ENCODE measurements around the gene CRABP1. TPM values are rescaled to one million over a fixed set of nuclear protein-coding genes. Genes with fewer than 3 reads are reported as not detected.

Gene CRABP1
- total RNA-seq, 4 donors from 2014 or later: 0.84 to 8.9 (median 2.0) TPM; not detected in 1

DNA sequence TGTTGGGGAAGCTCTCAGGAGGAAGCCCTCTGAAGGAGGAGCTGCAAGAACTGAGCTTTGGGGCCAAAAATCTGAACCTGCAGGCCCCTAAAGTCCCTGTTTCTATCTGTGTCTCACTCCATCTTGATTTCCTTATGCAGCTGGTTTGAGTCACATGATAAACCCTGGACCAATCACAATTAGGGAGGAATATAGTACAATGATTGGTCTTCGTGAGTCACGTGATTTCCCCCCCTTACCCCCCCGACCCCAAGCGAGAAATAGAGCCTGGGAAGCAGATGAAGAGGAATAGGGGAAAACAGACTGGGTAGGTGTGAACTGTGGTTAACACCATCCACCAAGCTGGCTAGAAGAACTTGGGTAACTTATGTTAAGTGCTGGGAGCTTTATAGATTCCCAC is 12.9 kb downstream of the CRABP1 start:
- WGBS, 2 donors: 66 to 75% methylated on average over 4 of the region's 4 CpGs
- no peak overlapping the region for H3K4me3 ChIP-seq (ENCODE audit: low read depth, poor library complexity, severe bottlenecking)
- no peak for DNase-seq (ENCODE audit: low spot score in 2 of 2)
- TF ChIP-seq, protein P1, sequence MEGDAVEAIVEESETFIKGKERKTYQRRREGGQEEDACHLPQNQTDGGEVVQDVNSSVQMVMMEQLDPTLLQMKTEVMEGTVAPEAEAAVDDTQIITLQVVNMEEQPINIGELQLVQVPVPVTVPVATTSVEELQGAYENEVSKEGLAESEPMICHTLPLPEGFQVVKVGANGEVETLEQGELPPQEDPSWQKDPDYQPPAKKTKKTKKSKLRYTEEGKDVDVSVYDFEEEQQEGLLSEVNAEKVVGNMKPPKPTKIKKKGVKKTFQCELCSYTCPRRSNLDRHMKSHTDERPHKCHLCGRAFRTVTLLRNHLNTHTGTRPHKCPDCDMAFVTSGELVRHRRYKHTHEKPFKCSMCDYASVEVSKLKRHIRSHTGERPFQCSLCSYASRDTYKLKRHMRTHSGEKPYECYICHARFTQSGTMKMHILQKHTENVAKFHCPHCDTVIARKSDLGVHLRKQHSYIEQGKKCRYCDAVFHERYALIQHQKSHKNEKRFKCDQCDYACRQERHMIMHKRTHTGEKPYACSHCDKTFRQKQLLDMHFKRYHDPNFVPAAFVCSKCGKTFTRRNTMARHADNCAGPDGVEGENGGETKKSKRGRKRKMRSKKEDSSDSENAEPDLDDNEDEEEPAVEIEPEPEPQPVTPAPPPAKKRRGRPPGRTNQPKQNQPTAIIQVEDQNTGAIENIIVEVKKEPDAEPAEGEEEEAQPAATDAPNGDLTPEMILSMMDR (IDR thresholded peaks at IDR 0.05): no peak
- TF ChIP-seq POLR2A (IDR thresholded peaks at IDR 0.05): no peak
- intact Hi-C loops (cut with DNase I; ENCODE audit: low total_unique reads): no loop called here

DNA sequence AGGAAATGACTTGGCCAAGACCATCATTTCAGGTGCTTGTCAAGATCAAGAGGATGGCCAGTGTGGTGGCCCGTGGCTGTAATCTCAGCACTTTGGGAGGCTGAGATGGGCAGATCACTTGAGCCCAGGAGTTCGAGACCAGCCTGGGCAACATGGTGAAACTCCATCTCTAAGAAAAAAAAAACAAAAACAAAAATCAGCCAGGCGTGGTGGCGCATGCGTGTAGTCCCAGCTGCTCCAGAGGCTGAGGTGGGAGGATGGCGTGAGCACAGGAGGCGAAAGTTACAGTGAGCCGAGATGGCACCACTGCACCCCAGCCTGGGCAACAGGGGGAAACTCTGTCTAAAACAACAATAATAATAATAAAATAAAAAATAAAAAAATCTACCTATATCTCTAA is 15.0 kb downstream of the CRABP1 start:
- 85 to 92% methylated on average over 8 of the region's 8 CpGs for WGBS, 2 donors
- peak in 1 of 2 donors; percentile 18 for DNase-seq (ENCODE audit: low spot score in 2 of 2)
- intact Hi-C loops (cut with DNase I; ENCODE audit: low total_unique reads): no loop called here
- no peak overlapping the region for H3K4me3 ChIP-seq (ENCODE audit: low read depth, poor library complexity, severe bottlenecking)
- no peak for TF ChIP-seq POLR2A (IDR thresholded peaks at IDR 0.05)
- TF ChIP-seq, protein P1 (IDR thresholded peaks at IDR 0.05): no peak

DNA sequence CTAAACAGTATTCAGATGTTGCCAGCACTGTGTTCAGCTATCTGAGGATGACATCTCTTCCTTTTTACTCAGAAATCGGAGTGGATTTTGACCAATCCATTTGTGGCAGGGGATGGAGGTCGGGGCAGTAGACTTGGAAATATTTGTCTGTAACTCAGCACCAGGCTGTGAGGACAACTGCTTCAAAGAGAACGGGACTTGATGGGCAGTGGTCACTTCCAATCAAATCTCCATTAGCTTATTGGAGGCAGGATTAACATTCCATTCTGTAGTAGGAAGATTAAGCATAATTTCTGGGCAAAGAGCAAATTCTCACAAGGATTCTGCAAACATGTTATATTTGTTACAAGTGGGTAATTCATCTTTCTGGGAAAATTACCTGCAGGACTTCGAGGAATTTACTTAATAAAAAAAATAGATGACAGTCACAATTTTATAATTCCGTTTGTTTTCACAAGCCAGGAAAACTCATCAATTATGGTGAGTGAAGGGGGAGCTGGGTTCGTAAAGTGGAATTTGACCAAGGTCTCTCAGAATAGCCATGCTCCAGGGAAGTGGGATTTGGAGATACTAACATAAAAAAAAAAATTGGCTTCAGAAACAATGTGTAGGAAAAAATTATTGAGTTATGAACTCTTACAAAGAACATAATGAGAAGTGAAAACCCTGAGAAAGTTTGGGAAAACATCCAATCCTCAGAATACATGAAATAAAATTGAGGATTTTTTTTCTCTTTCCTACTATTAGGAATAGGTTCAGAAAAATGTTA is 18.1 kb downstream of the CRABP1 start:
- WGBS, 2 donors: 61 to 68% methylated on average over 6 of the region's 6 CpGs
- peak in 1 of 2 donors; percentile 9 for DNase-seq (ENCODE audit: low spot score in 2 of 2)
- TF ChIP-seq, protein P1 (IDR thresholded peaks at IDR 0.05): no peak
- no peak for TF ChIP-seq POLR2A (IDR thresholded peaks at IDR 0.05)
- no peak overlapping the region for H3K4me3 ChIP-seq (ENCODE audit: low read depth, poor library complexity, severe bottlenecking)
- intact Hi-C loops (cut with DNase I; ENCODE audit: low total_unique reads): no loop called here

DNA sequence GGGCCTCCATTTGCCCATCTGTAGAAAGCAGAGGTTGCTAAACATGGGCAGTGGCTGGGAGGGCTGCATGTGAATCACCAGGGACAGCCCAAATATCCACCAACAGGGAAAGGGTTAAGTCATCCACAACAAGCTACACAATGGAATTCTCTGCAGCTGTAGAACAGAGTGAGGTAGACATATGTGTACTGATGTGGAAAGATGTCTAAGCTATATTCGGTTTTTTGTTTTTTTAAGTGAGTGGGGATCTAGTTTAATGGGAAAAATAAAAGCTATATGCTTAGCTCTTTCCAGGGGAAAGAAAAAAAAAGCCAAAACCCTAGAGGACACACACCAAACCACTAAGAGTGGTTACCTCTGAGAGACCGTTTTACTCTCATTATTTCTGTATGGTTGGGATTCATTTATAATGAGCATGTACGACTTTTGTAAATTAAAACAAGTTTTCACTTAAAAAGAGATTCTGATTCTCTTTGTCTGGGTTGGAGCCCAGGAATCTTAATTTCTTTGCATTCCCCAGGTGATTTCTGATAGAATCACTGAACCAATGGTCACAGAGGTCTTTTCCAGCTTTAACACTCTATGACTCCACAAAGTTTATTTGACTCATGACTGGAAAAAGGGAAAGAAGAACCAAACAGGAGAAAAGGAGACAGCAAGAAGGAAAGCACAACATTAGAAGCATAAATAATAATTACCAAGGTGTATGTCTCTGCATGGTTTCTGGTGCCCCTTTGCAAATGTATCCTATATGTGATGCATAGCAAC is 19.1 kb downstream of the CRABP1 start:
- no peak overlapping the region for H3K4me3 ChIP-seq (ENCODE audit: low read depth, poor library complexity, severe bottlenecking)
- 77 to 82% methylated on average over 3 of the region's 3 CpGs for WGBS, 2 donors
- intact Hi-C loops (cut with DNase I; ENCODE audit: low total_unique reads): no loop called here
- no peak for TF ChIP-seq POLR2A (IDR thresholded peaks at IDR 0.05)
- TF ChIP-seq, protein P1 (IDR thresholded peaks at IDR 0.05): no peak
- DNase-seq (ENCODE audit: low spot score in 2 of 2): peak in 1 of 2 donors; percentile 28

DNA sequence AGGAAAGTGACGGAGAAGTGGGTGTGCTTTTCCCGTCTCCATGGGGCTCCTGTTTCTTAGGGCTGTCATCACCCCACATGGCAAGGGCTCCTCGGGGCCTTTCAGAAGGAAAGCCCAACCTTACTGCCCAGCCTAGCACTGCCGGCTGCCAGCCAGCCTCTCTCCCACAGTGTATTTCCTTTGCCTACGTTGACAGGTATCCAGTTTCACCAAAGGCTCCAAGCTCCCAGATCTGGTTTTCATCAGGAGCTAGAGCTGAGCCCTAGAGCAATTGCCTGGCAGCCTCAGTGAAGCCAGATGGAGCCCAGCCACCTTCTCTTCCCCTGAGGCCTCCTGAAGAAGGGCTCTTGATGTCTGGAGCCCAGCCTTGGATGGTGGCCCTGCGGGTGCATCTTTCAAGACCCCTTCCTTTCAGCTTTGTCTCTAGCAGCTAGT is 20.2 kb downstream of the CRABP1 start:
- WGBS, 2 donors: 49 to 56% methylated on average over 6 of the region's 6 CpGs
- no peak overlapping the region for H3K4me3 ChIP-seq (ENCODE audit: low read depth, poor library complexity, severe bottlenecking)
- intact Hi-C loops (cut with DNase I; ENCODE audit: low total_unique reads): no loop called here
- DNase-seq (ENCODE audit: low spot score in 2 of 2): peak in 1 of 2 donors; percentile 2
- TF ChIP-seq, protein P1 (IDR thresholded peaks at IDR 0.05): no peak
- no peak for TF ChIP-seq POLR2A (IDR thresholded peaks at IDR 0.05)

Data from lower leg skin (tissue), 4 donors.